ENCODE data around the gene IFITM5.

DNA sequence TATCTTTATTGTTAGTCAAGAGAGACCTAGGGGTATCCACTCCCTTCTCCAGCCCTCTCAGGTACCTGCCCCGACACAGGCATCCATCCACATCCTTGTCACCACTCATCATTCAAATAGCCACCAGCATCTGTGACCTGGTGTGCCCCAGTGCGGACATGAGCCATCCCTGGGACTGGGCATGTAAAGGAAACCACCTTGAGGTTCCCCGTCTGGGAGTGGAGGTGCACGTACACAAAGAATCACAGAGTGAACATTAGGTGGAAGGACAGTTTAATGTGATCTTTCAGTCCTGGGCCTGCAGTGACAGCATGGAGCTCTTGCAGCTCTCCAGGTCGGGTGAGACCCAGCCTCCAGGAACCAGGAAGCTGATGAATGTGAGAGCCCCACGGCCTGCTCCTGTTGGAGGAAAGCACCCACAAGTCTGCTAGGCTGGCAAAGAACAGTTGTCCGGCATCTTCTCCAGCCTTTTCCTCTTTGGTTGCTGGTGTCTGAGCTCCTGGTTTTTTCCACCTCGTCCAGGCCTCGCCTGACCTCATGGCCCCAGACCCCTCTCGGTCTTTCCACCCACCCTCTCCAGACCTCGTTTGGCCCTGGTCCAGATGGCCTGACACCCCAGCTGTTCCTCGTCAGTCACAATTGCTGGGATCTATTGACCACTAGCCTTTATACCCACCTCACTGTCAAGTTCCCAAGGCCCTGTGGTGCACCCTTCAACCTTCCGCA is 46.0 kb downstream of the IFITM5 start:
- TF ChIP-seq, protein P1, sequence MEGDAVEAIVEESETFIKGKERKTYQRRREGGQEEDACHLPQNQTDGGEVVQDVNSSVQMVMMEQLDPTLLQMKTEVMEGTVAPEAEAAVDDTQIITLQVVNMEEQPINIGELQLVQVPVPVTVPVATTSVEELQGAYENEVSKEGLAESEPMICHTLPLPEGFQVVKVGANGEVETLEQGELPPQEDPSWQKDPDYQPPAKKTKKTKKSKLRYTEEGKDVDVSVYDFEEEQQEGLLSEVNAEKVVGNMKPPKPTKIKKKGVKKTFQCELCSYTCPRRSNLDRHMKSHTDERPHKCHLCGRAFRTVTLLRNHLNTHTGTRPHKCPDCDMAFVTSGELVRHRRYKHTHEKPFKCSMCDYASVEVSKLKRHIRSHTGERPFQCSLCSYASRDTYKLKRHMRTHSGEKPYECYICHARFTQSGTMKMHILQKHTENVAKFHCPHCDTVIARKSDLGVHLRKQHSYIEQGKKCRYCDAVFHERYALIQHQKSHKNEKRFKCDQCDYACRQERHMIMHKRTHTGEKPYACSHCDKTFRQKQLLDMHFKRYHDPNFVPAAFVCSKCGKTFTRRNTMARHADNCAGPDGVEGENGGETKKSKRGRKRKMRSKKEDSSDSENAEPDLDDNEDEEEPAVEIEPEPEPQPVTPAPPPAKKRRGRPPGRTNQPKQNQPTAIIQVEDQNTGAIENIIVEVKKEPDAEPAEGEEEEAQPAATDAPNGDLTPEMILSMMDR (IDR thresholded peaks at IDR 0.05): no peak
- no peak for TF ChIP-seq POLR2AphosphoS5 (IDR thresholded peaks at IDR 0.05)
- TF ChIP-seq POLR2A (IDR thresholded peaks at IDR 0.05): no peak

Measured in breast epithelium (tissue), 3 donors.